Stimulated activated CD4-positive, alpha-beta T cell treated with anti-CD3 and anti-CD28 coated beads, Interleukin-15, amount 100 ng/mL, for 24 hours (primary cell): Measurements from ENCODE around the gene ITIH5.
"Not testable (repeated sequence)": the region's sequence is repeated elsewhere in the genome, so short reads cannot be mapped to it uniquely, and the experiment has no call there.

Experiments
- DNase-seq: peaks from one replicate; pipeline ENCODE4 v3.0.0-alpha.2; 2020

Gene ITIH5

DNA sequence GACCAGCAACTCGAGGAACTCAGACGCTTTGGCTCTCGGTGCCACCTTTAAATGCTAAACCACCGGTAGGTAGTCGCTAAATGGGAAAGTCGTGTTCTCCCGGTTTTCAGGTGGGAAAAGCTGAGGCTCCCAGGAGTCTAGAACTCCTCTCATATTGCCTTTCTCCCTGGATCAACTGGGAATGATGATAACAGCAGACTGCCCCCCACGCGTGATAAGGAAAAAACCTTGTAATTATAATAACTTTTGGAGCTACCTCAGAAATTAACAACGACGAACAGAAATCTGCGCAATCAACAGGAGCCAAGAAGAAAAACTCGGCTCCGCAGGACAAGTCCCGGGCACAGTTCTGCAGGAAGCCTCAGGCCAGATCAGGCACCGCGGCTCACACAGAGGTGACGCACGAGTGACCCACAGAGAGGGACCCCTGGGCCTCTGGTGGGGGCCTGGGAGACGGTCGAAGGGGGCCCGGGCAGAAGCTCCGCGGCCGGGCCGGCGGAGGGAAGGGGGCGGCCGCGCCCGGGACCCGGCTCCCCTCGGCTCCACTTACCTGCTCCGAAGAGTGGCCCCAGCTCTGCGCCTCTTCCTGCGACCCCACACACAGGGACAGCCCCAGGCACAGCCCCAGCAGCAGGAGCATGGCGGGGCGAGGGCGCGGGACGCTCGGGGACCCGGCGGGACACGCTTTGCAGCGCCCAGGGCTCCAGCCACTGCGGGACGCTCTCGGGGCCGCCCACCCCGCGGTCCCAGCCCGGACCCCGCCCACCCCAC, at the start of gene ITIH5:
ITIH5 (minus strand) TSS at position 714 of the 771 bp plus-strand sequence; CDS start at position 640, 74 bp downstream.
- DNase-seq, result peak; percentile 7

DNA sequence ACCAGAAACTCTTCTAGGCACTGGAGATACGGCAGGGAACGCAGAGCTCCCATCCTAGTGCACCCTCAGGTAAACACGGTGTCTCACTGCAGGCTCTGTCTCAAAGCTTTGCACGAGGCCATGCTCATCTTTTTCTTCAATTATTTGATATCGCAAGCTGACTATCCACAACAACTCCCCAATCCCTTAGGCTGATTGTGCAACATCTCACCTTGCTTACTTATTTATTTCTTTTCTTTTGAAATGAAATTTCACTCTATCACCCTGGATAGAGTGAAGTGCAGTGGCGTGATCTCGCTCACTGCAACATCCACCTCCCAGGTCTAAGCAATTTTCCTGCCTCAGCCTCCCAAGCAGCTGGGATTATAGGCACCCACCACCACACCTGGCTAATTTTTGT, 48.7 kb upstream of the ITIH5 start:
- DNase-seq, result no peak

DNA sequence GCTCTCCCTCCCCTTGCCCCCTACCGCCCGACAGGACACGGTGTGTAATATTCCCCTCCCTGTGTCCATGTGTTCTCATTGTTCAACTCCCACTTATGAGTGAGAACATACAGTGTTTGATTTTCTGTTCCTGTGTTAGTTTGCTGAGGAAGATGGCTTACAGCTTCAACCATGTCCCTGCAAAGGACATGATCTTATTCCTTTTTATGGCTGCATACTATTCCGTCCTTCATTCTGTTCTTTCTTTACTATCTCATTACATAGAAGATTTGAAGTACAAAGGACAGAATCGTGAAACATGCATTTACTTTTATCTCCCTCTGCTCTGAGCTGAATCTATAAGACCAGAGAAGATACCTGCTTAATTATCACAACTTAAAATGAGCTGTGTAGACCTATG, 44.3 kb upstream of the ITIH5 start:
- not testable (repeated sequence) for DNase-seq

GRCh38 chr10:7710446-7710845, 43.7 kb upstream of the ITIH5 start:
- DNase-seq, result no peak

DNA sequence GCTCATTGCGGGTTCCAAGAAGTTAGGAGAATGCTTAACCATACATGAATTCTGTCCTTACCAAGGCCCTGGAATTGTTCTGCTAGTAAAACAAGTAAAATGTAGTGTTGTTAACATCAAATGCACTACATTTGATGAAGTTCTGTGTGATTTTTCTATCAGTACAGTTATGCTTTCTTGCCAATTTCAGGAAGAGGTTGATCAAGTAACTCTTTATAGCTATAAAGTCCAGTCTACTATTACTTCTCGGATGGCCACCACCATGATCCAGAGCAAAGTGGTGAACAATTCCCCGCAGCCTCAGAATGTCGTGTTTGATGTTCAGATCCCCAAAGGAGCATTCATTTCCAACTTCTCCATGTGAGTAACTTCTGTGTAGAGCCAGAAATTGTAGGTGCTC, 42.1 kb upstream of the ITIH5 start:
- no peak for DNase-seq

DNA sequence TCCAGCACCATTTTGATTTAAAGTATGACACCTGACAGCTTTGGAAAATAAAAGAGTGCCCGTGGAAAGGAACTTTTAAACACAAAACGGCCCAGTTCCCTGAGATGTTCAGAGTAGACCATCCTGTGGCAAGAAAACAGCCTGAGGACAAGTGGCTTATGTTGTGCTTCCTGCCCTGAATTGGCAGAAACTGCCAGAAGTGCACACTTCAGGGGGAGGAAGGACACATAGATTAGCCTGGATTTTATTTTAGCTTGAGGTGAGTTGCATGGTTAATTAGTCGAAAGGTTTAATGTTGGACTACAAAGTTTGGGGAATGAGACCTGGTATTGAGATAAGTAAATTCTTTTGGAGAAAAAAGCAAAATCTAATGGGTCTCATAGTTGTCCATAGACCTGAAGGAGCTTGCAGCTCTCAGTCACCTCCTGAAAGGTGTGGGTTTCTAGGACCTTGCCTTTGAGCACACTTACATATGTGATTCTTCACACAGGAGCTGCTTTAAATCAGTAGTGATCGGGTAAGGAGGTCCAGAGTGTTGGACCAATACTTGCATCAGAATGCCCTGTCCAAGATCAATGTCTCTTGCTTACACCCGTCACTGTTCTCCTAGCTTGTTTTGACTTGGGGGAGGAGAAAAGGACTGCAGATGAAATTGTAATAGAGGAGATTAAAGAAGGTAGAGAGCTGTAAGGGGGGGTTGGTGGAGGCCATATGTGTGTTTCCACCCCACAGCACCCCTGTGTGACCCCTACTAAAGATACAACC, 41.3 kb upstream of the ITIH5 start:
- no peak for DNase-seq

DNA sequence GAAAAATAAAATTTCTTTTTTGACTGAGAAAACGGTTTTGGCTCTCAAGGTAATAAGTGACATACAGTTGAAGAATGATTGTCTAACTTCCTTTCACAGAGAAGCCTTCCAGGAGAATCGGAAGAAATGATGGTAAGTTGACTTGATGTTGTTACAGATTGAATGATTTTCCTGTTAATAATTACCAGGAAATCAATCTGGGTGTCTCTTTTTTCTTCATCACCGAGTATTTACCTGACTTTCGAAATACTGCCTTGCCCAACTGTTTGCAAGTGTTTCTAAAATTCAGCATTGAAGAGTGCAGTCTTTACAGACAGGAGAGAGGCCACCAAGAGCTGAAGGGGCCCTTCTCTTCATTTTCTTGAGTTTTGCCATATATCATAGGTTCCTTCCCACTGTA, 40.3 kb upstream of the ITIH5 start:
- DNase-seq, result no peak

GRCh38 chr10:7706534-7707073, 39.8 kb upstream of the ITIH5 start:
- no peak for DNase-seq

DNA sequence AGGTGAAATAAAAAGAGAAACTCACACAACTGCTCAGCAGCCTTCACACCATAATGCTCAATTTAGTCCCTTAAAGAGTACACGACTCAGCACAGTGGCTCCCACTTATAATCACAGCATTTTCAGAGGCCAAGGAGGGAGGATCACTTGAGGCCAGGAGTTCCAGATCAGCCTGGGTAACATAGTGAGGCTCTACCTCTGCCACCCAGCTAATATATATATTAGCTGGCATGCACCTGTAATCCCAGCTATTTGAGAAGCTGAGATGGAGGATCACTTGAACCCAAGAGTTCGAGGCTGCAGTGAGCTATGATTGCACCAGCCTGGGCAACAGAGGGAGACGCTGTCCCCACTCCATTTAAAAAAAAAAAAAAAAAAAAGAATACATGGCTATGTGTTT, 38.6 kb upstream of the ITIH5 start:
- DNase-seq, result no peak

DNA sequence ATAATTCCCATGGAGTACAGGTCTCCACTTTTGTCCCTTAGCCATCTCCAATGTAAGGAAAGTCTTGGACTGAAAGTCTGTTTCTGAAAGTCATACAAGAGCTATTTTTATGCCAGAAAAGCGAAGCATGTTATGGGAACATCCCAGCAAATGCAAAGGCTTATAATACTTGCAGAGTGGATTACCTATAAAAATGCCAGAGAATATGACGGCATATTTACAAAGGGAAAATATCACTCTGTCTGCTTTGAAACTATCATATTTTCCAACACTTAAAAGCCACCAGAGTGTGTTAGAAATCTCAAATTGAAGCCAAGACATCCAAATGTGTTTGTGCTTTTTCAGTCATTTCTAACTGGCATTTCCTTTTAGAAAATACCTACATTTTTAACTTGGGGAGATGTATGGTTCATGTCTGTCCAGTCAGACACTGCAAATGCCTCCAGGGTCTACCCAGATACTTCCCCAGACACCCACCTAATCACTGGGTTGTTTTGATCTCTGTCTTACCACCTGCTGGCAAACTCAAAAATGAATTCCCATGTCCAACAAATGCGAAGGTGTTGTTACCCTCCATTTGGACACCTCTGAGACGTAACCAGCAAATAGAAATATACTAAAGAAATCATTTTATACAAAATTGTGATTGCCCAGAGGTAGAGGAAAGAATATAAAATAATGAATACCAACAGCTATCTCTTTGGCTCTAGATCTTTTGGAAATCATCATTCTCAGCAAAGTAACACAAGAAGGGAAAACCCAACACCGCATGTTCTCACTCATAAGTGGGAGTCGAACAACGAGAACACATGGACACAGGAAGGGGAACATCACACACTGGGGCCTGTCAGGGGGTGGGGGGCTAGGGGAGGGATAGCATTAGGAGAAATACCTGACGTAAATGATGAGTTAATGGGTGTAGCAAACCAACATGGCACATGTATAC, 37.6 kb upstream of the ITIH5 start:
- DNase-seq, result no peak

DNA sequence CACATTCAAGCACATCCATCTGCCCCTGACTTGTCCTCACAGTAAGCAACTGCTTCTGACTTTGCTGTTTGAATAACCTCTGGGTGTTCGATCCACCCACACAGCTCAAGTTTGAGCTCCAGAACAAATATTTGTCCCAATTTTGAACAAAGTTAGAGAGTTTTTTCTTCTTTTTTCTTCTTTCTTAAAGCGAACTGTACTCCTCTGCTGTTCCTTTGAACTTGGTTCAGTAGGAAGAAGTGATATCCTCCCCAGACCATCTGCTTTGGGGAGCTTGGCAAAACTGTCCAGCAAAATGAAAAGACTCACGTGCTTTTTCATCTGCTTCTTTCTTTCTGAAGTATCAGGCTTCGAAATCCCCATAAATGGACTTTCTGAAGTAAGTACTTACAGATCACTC, 36.4 kb upstream of the ITIH5 start, which contains the start of gene ITIH2:
ITIH2 (plus strand) TSS at position 177 of the 400 bp plus-strand sequence; CDS start at position 296, 119 bp downstream.
- DNase-seq, result no peak

DNA sequence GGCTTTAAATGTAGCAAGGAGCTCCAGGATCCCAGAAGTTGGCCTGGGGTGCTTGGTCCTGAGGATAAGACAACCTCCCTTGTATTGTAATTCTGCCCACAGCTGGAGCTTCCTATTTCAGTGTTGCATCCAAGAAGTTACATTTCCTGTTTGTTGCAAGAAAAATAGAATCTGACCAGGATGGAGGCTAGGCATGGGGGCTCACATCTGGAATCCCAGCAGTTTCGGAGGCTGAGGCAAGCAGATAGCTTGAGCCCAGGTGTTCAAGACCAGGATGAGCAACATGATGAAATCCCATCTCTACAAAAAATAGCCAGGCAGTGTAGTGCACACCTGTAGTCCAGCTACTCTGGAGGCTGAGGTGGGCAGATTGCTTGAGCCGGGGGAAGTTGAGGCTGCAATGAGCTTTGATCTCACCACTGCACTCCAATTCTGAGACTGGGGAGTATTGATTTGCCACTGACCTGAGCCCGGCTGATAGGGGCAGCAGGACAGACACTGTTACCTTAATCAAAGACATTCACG, 35.6 kb upstream of the ITIH5 start:
- no peak for DNase-seq

- no peak for DNase-seq
Measured at GRCh38 chr10:7701158-7701742, 34.5 kb upstream of the ITIH5 start.

DNA sequence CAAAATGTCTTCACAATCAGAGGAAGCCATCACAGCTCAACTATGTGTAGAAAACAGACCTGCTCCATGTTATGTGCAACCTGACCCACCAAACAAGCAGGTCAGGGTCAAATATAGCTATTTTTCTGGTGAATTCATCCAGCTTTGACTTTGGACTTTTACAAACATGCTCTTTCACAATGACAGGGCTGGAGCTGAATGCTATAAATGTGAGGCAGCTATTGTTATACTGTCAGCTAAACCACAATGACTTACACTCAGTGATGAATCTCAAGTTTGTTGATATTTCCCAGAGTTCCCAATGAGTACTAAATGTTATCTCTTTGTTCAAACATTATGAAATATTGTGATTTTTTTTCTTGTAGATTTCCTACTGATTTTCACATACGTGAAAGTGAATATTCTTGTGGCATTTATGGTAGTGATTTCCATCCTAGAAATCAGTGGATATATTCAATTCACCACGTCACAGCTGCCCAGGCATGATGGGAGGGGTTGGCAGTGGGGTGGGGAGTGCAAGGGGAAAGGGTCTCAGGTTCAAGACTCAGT, 33.9 kb upstream of the ITIH5 start:
- DNase-seq, result no peak

DNA sequence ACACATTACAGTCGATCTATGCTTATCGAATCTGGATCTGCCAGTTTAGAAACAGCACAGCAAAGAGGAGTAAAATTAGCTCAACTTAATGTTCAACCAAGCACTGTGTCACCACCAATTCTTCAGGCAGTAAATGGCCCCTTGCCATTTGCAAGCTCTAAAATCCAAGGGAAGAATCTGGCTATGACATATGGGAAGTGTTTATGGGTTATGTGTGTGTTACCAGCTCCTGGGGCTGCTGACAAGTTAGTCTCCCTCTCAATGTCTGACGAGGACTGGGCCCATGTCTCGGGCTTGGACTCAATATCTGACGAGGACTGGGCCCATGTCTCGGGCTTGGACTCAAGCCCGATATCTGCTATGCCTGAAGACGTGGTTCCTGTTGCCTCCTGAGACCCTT, 30.7 kb upstream of the ITIH5 start:
- DNase-seq, result no peak

DNA sequence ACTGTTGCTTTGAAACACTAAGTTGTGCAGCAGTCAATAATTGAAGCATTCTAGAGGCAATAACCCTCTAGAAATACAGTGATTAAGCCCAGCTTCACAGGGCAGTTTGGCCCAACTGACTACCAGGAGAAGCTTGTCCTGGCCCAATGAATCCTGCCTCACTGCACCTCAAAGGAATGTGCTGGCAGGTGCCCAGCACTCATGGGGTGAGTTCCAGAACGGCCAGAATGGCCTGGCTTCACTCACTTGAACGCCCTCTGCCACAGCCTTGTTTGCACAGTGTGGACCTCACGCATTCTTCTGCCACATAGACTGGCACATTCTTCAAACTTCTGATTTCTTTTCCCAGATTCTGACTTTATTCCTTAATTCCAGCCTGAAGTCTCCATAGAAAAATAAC, 29.8 kb upstream of the ITIH5 start:
- no peak for DNase-seq

- DNase-seq, result not testable (repeated sequence)
Measured at GRCh38 chr10:7693194-7693593, 26.4 kb upstream of the ITIH5 start.

- not testable (repeated sequence) for DNase-seq
Measured at GRCh38 chr10:7692368-7692767, 25.6 kb upstream of the ITIH5 start.

- peak; percentile 13 for DNase-seq
Measured at GRCh38 chr10:7690885-7691597, 24.3 kb upstream of the ITIH5 start.

DNA sequence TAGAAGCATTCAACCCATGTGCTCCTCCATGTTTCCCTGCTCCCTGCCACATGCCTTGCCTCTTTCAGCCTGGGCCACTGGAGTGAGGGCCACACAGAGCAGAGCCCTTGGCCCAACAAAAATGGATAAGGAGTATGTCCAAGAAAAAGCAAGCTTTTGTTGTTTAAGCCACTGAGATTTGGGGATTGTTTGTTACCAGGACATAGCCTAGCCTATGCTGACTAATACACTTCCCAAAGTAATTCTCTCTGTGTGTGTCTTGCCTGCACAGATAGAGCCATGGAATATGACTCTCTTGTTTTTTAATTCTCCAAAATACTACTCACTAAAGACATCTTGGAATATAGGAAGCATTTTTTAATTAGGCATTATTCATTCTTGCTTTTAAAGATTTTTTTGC, 22.8 kb upstream of the ITIH5 start:
- DNase-seq, result no peak
